Measurements from ENCODE around the gene POLR2J2.
"Not testable (repeated sequence)": the region's sequence is repeated elsewhere in the genome, so short reads cannot be mapped to it uniquely, and the experiment has no call there.

DNA sequence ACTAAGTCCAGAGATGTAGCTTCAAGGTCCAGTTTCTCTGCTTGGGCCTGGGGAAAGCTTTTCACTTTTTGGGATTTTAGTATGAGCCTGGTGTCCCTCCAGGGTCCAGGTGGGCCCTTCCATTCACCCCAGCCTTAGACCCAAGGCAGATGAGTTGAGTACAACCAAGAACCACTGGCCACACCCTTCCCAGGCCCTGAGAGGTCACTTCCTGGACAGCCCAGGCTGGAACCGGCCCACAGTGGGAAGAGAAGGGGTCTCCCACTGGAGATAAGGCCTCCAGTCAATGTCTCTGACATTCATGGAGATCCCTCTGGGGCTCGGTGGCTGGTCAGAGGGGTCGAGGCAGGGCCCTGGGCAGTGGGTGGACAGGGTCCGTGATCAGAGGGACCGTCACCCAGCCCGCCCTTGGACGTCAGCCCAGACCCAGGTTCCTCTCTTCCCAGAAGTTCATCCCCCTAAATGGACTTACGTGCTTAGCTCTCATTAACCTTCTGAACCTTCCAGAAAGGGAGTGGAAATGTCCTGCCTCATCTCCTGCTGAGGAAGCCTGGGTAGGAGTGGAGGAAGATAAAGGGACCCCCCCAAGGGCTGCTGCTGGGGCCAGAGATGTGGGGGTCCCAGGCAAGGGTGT lies 44.1 kb downstream of the POLR2J2 start:
- not testable (repeated sequence) for TF ChIP-seq EZH2 (IDR thresholded peaks at IDR 0.05; ENCODE audit: low read length); CTCF (optimal IDR thresholded peaks at IDR 0.05 in 1 of 3, IDR thresholded peaks at IDR 0.05 in 1 of 3, conservative IDR thresholded peaks at IDR 0.05 in 1 of 3; ENCODE audit: extremely low read depth in 1 of 3, insufficient read depth in 2 of 3, low read length in 3 of 3)
